ENCODE measurements around the gene ALOX12.
"Not testable (repeated sequence)": the region's sequence is repeated elsewhere in the genome, so short reads cannot be mapped to it uniquely, and the experiment has no call there.

ALOX12 gene

DNA sequence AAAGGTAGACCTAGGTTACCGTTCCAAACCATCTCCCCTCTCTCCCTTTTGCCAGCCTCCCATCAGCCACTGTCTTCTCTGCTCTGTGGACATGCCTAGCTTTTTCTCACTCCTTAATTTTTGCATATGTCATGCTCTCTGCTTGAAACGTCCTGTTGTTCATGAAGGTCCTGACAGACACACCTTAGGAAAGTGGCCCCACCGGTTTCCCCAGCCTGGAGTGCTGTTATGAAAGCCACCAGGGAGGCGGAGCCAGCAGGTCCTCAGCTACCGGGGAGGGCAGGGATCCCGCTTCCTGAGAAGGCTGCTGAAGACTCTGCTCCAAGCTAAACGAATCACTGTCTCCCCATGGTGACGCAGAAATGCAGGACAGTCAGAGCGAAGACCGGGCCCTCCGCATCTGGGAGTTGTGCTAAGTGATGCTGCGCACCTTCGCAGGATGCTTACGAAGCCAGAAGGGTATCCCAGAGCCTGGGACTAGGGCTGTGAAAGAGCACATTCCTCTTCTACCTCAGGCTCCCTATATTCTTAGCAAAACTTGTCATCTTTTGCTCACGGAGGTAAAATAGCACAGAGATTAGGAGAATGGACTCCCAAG is 50.4 kb downstream of the ALOX12 start:
- peak; percentile 66 for DNase-seq (ENCODE audit: low spot score)

DNA sequence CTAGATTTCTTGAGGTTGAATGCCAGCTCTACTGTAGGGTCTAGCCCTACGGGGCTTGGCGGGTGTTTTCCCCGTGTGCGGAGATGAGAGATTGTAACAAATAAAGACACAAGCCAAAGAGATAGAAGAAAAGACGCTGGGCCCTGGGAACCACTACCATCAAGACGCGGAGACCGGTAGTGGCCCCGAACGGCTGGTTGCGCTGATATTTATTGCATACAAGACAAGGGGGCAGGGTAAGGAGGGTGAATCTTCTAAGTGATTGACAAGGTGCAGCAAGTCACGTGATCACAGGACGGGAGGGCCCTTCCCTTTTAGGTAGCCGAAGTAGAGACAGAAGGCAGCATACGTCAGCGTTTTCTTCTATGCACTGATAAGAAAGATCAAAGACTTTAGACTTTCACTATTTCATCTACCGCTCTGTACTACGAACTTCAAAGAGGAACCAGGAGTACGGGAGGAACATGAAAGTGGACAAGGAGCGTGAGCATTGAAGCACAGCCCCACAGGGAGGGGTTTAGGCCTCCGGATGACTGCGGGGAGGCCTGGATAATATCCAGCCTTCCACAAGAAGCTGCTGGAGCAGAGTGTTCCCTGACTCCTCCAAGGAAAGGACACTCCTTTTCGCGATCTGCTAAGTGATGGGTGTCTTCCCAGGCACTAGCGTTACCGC is 51.0 kb downstream of the ALOX12 start:
- not testable (repeated sequence) for DNase-seq (ENCODE audit: low spot score)

DNA sequence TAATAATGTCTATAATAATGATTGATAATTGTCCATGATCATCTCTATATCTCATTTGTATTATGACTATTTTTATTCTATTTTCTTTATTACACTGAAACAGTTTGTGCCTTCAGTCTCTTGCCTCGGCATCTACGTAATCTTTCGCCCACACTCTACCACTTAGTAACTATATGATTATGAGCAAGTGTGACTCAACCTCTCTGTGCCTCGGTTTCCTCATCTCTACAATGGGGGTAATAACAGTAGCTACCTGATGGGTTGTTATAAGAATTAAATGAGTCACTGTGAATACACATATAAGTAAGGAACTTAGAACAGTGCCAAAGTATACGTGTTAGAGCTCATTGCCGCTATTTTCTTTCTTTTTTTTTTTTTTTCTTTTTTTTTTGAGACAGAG is 51.7 kb downstream of the ALOX12 start:
- no peak for DNase-seq (ENCODE audit: low spot score)

DNA sequence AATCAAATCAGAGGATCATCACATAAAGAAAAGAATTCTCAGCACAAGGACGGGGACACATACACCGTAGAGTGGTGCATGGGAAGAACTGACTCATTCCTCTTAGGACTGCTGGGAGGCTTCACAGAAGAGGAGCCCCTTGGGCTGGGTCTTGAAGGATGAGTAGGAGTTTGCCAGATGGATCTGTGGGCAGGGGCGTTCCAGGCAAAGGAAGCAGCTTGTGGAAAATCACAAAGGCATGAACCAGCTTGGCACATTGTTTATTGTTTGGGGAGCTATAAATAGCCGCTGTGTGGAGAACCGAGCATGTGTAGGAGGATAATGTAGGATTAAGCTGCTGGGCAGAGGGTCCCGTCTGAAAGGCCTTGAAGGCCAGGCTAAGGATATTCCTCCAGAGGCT is 53.1 kb downstream of the ALOX12 start:
- DNase-seq (ENCODE audit: low spot score) = no peak

DNA sequence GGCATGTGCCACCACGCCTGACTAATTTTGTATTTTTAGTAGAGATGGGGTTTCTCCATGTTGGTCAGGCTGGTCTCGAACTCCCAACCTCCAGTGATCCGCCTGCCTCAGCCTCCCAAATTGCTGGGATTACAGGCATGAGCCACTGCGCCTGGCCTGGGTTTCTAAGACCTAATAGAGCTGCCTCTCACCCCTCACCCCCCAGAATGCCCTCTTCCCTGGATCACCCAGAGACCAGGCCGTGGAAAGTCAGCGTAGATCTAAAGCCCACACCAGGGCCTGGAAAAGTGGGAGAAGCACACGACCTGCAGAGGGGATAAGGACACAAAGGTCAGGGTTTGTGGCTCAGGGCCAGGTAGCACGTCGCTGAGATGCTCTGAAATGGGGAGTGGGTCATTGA is 54.7 kb downstream of the ALOX12 start:
- not testable (repeated sequence) for DNase-seq (ENCODE audit: low spot score)

DNA sequence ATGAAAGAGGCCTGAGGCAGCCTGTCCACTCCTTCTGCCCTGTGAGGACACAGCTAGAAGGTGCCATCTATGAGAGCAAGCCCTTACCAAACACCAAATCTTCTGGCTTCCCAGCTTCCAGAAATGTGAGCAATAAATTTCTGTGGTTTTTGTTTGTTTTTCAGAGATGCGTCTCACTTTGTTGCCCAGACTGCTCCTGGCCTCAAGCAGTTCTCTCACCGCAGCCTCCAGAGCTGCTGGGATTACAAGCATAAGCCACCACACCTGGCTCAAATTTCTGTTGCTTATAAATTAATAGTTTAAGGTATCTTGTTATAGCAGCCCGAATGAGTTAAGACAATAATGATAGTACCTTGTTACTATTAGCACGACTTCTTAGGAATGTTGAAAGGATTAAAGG is 60.5 kb downstream of the ALOX12 start:
- DNase-seq (ENCODE audit: low spot score) = no peak

DNA sequence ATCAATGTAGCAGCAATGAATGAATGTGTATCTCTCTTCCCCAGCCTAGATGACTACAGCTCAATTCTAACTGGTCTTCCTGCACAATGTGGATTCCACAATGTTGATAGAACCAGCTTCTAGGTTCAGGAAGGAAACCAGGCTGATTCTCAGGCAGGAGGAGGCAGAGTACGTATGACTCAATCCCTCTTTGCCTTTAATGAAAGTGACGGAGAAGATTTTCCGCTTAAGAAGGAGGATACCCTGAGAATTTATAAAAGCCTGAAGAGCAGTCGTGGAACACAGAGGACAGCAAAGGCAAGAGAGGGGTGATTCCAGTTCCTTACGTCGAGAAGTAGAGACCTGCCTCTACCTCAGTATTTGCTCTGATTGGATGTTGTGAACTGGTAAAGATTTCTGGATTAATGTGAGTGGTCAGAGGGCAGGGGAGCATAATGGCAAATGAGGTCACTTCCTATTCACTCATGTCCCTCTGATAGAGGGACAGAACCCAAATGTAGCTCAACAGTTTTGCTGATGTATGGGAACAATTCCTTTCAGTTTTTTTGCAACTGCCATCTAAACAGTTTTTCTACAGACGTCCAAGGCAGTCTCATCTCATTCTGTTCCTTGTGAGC is 63.1 kb downstream of the ALOX12 start:
- DNase-seq (ENCODE audit: low spot score) = no peak

All from iPS-NIHi11 (cell line).